GM18861 (cell line): Measurements from ENCODE around the gene VPS45.
"Not testable (repeated sequence)": the region's sequence is repeated elsewhere in the genome, so short reads cannot be mapped to it uniquely, and the experiment has no call there.

ENCODE experiments used
- ATAC-seq: cut with Tn5 transposase; IDR thresholded peaks from one replicate; pipeline ENCODE4 v1.9.1; 2021; ENCODE audit not compliant: unreplicated experiment

Gene VPS45, protein sequence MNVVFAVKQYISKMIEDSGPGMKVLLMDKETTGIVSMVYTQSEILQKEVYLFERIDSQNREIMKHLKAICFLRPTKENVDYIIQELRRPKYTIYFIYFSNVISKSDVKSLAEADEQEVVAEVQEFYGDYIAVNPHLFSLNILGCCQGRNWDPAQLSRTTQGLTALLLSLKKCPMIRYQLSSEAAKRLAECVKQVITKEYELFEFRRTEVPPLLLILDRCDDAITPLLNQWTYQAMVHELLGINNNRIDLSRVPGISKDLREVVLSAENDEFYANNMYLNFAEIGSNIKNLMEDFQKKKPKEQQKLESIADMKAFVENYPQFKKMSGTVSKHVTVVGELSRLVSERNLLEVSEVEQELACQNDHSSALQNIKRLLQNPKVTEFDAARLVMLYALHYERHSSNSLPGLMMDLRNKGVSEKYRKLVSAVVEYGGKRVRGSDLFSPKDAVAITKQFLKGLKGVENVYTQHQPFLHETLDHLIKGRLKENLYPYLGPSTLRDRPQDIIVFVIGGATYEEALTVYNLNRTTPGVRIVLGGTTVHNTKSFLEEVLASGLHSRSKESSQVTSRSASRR

DNA sequence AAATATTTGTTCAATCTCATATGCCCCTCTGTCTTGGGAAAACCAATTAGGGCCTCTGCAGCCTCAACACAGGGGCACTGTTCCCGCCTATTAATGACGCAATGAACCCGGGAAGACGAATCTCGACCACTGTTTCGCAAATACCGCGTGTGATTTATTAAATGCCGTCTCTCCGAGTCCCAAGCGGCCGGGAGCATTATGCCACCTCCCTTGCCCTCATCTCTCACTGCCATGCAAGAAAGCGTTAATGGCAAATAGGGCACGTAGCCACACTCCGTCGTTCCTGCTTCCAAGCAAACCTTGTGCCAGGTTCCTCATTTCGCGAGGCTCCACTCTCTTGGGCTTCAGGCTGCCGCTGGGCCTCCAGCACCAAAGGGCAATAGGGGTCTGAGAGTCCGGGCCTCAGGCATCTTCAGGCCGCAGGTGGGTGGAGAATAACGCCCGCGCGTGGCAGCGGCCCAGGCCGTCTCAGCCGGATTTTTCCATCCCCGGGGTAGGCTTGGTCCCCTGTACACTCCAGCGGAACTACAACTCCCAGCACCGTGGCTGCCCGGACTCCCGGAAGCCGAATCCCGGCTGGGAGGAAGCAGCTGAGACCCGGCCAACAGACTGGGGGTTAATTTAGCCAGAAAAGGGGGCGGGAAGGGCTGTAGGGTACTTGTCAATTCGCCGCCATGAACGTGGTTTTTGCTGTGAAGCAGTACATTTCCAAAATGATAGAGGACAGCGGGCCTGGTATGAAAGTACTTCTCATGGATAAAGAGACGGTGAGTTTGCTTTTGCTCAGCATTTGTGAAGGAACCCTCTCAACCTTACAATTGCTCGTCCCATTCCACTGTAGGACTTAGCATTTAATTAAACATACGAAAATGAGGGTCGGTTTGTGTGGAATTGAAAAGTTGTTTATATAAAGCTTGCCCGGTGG, at the start of gene VPS45:
TSS of gene VPS45 (plus strand) at position 593 of the 925 bp plus-strand sequence. CDS start at position 675, 82 bp downstream.
- peak; percentile 67 for ATAC-seq

DNA sequence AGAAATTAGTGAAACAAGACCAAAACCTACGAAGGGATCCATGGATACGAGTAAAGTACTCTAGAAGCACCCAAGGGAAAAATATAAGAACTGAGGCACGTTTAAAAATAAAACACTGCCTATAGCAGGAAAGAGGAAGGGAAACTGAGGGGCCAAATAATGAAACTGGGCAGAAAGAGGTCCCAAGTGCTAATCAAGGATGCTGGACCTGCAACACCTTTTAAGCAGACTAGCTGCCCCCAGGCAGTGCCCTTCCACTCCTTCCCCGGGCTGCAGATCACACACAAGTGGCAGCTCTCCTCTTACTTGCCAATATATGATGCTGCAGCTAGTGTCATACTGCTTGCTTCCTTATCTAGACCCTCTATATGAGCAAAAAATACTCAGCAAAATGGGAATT, 49.4 kb upstream of the VPS45 start:
- ATAC-seq = no peak

DNA sequence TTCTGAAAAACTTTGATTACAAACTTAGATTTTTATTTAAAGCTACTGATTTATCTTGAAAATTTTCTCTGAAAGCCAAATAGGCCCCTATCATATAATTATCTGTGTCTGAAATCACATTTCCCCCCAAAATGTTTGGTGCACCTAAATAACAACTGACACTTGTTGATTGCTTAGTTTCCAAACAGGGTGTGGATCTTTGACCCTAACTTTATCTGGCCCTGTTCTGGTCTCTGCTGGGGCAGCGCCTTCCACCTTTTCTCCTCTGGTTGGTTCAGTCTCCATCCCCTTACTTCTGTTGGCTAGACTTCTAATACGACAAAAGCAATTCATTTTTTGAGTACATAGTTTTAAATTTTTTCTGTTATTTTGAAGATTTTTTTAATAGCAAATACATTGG, 46.9 kb upstream of the VPS45 start:
- no peak for ATAC-seq

DNA sequence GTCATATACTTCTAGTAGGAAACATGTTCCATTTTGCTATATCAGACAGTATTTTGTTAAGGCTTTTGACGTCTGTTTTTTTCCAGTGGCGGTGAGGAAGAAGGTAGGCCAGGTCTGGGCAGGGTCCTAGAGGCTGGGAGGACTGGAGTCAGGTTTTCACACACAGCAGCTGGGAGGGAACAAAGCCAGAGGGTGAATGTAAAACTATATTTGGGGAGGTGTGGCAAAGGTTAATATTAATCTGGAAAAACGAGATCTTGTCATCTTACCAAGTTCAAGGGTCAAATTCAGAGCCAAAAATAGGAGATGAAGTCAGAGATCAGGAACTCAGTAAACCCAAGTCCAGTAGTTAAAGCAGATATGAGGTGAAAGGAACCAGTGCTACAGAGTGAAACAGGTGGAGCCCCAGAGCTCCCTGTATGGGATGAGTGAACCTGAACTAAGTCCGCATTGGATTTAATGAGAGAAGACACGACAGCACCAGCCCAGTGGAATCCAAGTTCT, 46.3 kb upstream of the VPS45 start:
- ATAC-seq = no peak

DNA sequence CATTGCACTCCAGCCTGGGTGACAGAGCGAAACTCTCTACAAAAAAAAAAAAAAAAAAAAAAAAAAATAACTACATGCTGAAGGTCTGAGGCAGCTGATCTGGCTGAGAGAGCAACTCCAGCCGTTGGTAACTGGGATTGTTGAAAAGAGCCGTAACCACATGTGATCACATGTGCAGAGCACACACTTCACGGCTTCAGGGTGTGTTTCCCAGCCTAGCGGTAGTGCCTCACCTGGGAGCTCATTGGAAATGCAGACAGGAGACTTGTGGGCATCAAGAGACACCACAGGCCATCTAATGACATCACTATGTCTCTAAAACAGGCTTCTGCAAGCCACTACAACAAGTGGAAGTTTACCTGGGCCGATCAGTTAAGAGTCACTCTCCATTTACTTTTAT, 45.2 kb upstream of the VPS45 start:
- no peak for ATAC-seq

DNA sequence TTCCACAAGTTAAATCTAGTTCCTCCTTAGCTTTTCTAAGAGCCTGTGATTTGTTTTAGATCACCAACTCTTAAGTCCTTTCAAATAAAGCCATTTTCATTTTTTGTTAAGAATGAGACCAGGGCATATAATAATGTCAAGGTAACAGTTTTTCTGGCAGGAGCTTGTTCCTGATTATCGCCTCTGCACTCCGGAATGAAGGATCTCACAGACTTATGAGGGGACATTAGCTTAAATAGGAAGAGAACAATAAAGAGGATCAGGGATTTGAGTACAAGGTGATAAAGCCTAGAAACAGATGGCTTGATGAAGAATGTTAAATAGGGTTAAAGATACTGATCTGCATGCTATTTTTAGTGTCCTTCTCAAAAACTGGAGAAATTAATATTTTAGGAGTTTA, 43.4 kb upstream of the VPS45 start:
- no peak for ATAC-seq

DNA sequence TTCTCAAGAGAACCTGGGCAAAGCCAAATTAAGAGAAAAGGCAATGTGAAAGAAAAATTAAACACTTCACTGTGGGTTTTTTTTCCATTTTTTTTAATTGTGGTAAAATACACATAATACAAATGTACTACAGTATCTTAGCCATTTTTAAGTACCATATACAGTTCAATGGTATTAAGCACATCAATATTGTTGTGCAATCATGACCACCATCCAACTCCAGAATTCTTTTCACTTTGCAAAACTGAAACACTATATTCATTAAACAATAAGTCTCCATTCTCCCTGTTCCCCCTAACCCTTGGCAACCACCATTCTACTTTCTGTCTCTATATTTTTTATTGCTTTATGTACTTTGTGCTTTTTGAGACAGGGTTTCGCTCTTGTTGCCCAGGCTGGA, 39.3 kb upstream of the VPS45 start:
- no peak for ATAC-seq

DNA sequence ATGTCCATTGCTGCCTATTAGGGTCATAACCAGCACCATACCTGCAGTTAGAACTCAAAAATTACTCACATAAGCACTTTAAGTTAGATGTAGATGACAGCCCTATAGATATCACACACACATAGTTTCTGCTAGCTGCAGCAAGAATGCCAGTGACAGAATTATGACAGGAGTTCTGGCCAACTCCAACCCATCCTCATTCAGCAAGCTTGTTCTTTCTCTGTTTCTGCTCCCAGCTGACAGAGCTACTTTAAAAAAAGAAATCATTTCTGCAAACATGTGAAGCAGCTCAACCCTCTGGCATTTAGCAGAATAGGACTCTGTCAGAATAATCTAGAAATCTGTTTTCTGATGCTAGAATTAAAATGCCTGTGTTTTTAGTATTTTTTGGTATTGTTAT, 33.2 kb upstream of the VPS45 start:
- ATAC-seq = no peak

DNA sequence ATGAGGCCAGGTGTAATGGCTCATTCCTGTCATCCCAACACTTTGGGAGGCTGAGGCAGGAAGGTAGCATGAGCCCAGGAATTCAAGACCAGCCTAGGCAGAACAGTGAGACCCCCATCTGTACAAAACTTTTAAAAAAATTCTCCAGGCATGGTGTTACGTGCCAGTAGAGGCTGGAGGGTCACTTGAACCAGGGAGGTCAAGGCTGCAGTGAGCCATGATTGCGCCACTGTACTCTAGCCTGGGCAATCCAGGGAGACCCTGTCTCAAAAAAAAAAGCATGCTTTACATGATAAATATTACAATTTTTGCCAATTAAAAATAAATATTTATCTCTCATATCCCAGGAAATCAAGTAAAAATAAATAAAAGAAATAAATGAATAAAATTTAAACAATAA, 17.6 kb upstream of the VPS45 start:
- no peak for ATAC-seq

DNA sequence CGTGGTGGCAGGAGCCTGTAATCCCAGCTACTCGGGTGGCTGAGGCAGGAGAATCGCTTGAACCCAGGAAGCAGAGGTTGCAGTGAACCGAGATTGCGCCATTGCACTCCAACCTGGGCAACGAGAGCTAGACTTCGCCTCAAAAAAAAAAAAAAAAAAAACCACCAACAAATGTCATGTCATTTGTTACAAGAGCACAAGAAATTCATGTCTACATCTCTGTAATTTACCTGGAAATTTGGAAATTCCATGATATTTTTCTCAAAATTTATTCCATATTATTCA, 16.5 kb upstream of the VPS45 start:
- ATAC-seq = no peak

DNA sequence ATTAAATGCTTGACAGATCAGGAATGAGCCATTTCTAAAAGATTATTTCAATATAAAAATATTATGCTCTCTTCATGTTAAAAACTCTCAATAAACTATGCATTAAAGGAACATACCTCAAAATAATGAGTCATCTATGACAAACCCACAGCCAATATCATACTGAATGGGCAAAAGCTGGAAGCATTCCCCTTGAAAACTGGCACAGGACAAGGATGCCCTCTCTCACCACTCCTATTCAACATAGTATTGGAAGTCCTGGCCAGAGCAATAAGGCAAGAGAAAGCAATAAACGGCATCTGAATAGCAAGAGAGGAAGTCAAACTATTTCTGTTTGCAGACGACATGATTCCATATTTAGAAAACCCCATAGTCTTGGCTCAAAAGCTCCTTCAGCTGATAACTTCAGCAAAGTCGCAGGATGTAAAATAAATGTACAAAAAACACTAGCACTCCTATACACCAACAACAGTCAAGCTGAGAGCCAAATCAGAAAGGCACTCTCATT, 15.6 kb upstream of the VPS45 start:
- ATAC-seq = not testable (repeated sequence)

DNA sequence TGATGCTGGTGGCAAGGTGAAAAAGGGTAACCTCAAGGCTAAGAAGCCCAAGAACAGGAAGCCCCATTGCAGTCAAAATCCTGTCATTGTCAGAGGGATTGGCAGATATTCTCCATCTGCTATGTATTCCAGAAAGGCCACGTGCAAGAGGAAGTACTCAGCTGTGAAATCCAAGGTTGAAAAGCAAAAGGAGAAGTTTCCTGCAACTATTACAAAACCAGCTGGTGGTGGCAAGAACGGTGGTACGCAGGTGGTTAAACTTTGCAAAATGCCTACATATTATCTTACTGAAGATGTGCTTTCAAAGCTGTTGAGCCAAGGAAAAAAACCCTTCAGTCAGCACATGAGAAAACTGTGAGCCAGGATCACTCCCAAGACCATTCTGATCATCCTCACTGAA, 13.7 kb upstream of the VPS45 start:
- ATAC-seq = no peak

DNA sequence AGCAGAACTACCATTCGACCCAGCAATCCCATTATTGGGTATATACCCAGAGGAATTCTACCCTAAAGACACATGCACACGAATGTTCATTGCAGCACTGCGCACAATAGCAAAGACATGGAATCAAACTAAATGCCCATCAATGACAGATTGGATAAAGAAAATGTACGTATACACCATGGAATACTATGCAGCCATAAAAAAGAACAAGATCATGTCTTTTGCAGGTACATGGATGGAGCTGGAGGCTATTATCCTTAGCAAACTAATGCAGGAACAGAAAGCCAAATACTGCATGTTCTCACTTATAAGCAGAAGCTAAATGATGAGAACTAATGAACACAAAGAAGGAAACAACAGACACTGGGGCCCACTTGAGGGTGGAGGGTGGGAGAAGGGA, 12.1 kb upstream of the VPS45 start:
- not testable (repeated sequence) for ATAC-seq

DNA sequence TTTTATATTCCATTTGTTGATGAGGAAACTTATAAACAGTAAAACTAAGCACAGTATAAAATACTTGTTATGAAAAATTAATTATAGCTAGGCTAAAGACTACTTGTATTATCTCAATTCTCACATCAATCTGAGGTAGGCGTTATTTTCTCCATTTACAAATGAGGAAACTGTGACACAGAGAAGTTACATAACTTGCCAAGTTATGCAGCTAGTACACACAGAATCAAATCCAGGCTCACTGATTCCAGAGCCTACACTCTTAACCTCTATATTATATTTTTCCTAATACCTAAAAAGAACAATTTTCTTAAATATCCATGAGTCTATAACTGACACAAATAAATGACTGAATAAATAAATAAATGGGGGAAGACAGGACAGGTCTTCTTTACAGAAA, 11.2 kb upstream of the VPS45 start:
- ATAC-seq = no peak

DNA sequence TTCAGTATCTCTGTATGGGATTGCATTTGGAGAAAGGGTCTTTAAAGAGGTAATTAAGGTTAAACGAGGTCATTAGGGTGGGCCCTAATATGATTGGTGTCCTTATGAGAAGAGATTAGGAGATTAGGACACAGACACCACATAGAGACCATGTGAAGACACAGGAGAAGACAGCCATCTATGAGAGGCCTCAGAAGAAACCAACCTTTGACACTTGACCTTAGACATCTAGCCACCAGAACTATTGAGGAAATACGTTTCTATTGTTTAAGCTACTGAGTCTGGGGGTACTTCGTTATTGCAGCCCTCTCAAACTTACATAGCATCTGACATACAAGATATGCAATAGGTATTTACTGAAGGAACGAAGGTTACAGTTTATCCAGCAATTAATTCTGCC, 7.3 kb upstream of the VPS45 start:
- no peak for ATAC-seq

DNA sequence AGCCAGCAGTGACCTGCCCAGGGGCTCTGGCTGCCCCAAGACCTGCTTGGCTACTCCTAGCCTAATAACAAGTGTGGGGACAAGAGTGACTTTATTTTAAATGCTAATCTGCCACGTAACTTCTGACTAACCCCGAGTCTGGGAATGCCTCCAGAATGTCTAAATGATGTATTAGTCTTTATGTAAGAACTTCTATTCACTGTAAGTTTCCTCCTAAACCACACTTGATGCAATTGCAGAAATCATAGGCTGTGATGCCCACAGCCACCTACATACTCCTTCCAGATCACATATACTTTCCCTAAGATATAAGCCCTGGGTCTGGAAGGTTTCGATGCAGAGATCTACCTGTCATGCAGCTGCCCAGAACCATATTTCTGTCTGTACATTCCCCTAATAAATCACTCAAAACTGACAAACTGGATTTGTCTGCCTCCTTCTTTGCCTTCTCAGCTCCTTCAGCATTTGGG, 5.9 kb upstream of the VPS45 start:
- ATAC-seq = no peak

DNA sequence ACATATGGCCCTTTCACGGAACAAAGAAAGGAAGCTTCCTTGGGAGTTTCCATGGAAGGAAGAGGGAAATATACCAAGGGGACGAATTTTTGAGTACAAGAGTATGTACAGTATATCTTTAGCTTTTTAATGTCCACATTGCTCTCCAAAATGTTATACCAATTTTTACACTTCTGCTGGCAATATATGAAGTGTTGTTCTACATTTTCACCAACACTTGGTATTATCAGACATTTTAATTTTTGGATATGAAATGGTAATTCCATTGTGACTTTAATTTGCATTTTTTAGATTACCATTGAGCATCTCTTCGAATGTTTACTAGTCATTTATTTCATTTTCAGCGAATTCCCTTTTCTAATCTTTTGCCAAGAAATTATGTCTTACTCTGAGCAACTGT, 5.5 kb upstream of the VPS45 start:
- no peak for ATAC-seq

DNA sequence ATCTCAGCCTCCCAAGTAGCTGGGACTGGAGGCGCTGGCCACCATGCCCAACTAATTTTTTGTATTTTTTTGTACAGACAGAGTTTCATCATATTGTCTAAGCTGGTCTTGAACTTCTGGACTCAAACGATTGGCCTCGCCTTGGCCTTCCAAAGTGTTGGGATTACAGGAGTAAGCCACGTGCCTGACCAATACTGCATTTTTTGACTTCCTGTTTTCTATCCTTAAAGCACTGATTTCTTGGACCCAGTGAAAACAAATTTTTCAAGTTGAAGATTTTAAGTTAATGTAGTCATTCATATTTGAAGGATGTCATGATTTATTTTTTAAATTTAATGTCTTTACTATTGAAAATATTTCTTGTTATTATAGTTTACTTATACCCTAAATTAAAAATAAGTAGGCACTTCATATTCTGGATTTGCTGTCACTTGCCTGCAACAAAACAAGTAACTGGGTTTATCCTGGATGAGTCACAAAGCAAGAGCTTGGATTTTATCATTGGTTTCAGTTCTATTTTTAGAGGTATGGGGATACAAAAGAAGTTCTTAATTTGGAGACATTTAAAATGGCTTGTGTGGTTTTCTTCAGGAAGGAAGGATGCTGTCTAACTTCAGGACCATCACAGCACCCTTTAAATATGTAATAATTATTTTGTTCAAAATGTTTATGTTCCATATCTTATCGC, 2.2 kb upstream of the VPS45 start:
- no peak for ATAC-seq

DNA sequence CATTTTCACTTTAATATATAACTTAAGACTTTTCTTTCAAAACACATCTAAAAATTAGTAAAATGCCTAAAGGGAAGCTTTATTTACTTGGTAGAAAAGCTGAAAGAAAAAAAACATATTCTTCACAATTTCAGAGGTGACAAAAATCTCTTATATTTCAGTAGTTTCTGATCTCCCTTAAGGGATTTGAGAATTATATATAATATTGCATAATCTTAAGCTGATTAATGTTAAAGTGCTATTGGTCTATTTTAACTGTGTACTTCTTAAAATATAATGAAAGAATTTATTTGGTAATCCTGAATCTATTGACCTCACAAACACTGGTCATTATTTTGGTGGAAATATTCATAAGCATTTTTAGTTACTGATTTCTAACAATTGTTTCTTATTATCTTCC, 1.2 kb upstream of the VPS45 start:
- ATAC-seq = no peak

DNA sequence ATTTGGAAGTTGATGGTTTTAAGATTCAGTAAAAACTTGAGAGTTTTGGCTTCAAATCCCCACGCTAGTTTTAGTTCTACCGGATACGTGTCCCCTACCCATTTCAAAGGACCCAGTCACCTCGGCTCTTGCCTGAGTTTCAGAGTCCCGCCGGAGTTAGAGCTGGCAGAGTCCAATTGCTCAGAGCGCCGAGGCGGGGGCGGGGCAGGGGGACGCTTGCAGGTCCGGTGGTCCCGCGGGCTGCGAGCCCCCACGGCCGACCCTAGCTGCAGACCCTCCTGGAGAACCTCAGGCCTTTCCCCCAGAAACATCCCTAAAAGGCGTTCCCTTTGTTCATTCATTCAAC, 765 bp upstream of the VPS45 start:
- peak; percentile 8 for ATAC-seq

DNA sequence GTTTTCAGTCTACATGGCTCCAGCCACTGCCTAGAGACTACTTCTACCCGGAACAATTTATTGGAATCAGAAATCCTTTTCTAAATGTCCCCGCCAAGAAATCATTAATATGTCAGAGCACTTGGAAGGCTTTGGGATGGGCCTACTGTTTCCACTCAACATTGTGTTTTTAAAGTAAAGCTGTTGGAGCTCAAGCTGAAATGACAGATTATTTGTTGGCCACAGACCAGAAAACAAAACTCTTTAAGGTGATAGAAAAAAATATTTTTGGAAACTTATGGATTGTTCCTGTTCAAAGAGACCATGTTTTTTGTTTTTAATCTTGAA, 496 bp downstream of the VPS45 start:
- ATAC-seq = no peak
